Spleen (tissue), 7 donors: ENCODE results near the gene TP53INP2.

Source experiments
- POLR2A ChIP-seq, 3 donors: fragments of 450-650 bp; IDR thresholded peaks; one replicate each; pipeline ENCODE4 v1.5.1; 2017; ENCODE audit warnings: antibody characterized with exemption in 3 of 3, mild to moderate bottlenecking in 1 of 3
- POLR2AphosphoS5 ChIP-seq, 3 donors: sonication (generic); formaldehyde crosslinking; IDR thresholded peaks; one replicate each; pipeline ENCODE4 v1.5.1; 2017; ENCODE audit warnings: antibody characterized with exemption in 3 of 3
- TF ChIP-seq, protein P1 (sequence below), 11 experiments: fragments of 200-600 bp in 7 of 11; fragments of 450-650 bp in 4 of 11; sonication (generic) in 4 of 11; IDR thresholded peaks in 8 of 11; conservative IDR thresholded peaks in 3 of 11; 1 replicate in 7 of 11; 2 replicates in 4 of 11; pipeline versions ENCODE4 v1.4.0 to v1.8.0; 2016 to 2021; ENCODE audit warnings: antibody characterized with exemption in 11 of 11, inconsistent platforms in 4 of 11, mild to moderate bottlenecking in 1 of 11
- donor health status: DM: no; HTN: no; CAD: no; lungs with moderate emphysema.
- donor health status: DM: no; HTN: no; CAD: no.
- donor health status: DM: no; HTN: no; CAD: no.

DNA sequence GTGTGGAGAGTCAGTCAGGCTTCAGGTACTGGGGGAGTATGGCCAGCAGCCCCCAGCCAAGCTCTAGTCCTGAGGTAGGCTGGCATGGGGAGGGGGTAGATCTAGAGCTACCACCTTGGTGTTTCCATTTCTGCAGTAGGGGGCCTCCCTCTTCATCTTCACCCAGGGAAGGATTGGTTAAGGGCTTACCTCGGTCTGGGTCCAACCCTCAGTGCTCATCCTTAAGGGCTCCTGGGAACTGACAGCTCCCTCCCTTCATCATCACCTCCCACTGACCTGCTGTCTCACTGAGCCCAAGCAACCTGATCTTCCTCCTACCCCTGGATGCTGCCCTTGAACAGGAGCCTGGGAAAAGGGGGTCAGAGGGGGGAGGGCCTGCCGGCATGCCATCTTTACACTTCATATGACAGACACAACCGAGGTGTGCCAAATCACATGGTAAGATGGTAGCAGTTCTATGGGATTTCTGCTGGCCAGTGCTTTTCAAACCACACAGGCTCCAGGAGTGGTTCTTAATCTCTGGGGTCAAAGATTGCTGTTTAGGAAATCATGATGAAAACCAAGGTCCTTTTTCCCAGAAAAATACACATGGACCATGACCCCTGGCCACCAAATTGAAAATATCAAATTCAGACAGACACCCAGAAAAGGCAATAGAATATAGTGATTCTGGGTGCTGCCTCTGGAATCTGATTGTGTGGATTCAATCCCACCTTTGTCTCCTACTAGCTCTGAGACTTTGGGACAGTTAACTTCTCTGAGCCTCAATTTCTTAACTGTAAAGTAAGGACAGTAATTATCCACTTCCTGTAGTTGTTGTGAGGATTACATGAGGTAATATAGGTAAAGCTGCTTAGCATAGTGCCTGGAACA is 3.0 kb downstream of the TP53INP2 start:
- TF ChIP-seq POLR2A (IDR thresholded peaks at IDR 0.05) (no peak), POLR2AphosphoS5 (IDR thresholded peaks at IDR 0.05) (no peak)
- TF ChIP-seq, protein P1, sequence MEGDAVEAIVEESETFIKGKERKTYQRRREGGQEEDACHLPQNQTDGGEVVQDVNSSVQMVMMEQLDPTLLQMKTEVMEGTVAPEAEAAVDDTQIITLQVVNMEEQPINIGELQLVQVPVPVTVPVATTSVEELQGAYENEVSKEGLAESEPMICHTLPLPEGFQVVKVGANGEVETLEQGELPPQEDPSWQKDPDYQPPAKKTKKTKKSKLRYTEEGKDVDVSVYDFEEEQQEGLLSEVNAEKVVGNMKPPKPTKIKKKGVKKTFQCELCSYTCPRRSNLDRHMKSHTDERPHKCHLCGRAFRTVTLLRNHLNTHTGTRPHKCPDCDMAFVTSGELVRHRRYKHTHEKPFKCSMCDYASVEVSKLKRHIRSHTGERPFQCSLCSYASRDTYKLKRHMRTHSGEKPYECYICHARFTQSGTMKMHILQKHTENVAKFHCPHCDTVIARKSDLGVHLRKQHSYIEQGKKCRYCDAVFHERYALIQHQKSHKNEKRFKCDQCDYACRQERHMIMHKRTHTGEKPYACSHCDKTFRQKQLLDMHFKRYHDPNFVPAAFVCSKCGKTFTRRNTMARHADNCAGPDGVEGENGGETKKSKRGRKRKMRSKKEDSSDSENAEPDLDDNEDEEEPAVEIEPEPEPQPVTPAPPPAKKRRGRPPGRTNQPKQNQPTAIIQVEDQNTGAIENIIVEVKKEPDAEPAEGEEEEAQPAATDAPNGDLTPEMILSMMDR (IDR thresholded peaks at IDR 0.05 in 8 of 11, conservative IDR thresholded peaks at IDR 0.05 in 3 of 11) = no peak
